Measurements from ENCODE around the gene STARD8. TPM values are rescaled to one million over a fixed set of nuclear protein-coding genes. Genes with fewer than 3 reads are reported as not detected.
A peak's percentile ranks its signal among the peaks of the same experiment; 100 is the strongest.
"Not testable (repeated sequence)": the region's sequence is repeated elsewhere in the genome, so short reads cannot be mapped to it uniquely, and the experiment has no call there.

STARD8 gene
- total RNA-seq, 2 experiments from 2014 or later: 3.5 to 3.7 TPM

DNA sequence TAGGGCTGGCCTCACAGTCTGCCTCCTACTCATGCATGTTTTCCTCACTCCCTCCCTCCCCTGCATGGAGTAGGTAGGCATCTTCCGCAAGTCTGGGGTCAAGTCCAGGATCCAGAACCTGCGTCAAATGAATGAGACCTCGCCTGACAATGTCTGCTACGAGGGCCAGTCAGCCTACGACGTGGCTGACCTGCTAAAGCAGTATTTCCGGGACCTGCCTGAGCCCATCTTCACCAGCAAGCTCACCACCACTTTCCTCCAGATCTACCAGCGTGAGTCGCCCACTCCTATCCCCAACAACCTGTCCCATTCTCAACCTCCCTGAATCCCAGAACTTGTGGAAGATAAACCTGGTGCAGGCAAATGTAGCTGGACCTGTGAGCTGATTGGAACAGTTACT is 73.4 kb downstream of the STARD8 start:
- POLR2A ChIA-PET: no interaction called here
- H3K36me3 Mint-ChIP-seq (ENCODE audit: low read depth): no peaks in the 10 kb centered on the region

DNA sequence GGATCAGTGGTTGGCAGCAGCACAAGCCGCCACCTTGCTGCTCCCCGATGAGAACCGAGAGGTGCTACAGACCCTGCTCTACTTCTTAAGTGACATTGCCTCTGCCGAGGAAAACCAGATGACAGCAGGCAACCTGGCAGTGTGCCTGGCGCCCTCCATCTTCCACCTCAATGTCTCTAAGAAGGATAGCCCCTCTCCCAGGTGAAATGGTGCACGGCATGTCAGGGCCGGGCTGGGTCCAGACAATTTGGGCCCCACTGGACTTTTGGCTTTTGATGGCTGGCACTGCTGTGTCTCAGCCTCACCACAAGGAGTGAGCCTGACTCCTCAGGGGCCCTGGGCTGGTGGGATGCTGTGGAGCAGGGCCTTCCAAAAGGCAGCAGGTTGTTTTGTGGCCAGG is 74.1 kb downstream of the STARD8 start:
- H3K9me3 Mint-ChIP-seq: no peaks in the 10 kb centered on the region
- CTCF ChIA-PET: no interaction called here
- no peaks in the 10 kb centered on the region for H3K27me3 Mint-ChIP-seq
- no peak overlapping the region for H3K4me3 Mint-ChIP-seq
- H3K4me1 Mint-ChIP-seq: no peaks in the 10 kb centered on the region
- no peak overlapping the region for H3K27ac Mint-ChIP-seq
- POLR2A ChIA-PET: no interaction called here
- no peaks in the 10 kb centered on the region for H3K36me3 Mint-ChIP-seq (ENCODE audit: low read depth)
- DNase-seq: no peak

More for the DNA sequence above, 73.4 kb downstream of the STARD8 start:
- no peaks in the 10 kb centered on the region for H3K4me1 Mint-ChIP-seq
- H3K9me3 Mint-ChIP-seq: no peaks in the 10 kb centered on the region
- DNase-seq: no peak
- no peak overlapping the region for H3K27ac Mint-ChIP-seq
- CTCF ChIA-PET: no interaction called here
- H3K27me3 Mint-ChIP-seq: no peaks in the 10 kb centered on the region
- no peak overlapping the region for H3K4me3 Mint-ChIP-seq

DNA sequence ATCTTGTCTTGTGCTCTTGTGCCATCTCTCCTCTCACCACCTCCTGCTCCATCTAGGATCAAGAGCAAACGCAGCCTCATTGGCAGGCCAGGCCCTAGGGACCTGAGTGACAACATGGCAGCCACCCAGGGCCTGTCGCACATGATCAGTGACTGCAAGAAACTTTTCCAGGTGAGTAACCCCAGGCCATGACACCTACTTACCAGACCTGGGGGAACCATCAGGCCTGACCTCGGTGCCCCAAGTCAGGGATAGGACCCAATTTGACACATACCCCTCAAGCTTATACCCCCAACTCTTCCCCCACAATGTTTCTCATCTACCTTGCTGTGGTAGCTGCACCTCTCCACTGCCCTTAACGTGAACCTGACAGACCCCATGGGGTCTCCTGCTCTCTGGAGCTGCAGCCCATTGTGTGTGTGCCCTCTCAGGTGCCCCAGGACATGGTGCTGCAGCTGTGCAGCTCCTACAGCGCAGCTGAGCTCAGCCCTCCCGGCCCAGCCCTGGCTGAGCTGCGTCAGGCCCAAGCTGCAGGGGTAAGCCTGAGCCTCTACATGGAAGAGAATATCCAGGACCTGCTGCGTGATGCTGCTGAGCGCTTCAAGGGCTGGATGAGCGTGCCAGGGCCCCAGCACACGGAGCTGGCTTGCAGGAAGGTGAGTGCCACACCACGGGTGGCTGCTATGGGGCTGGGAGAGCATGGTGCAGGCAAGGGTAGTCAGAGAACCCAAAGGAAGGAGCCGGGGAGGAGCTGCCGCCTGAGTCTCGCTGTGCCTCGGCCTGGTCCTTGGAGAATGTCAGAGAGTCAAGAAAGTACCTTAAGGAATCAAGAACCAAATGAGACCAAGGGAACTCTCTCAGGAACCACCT is 74.8 kb downstream of the STARD8 start:
- H3K9me3 Mint-ChIP-seq: no peaks in the 10 kb centered on the region
- ChIA-PET POLR2A (no interaction called here), CTCF (no interaction called here)

DNA sequence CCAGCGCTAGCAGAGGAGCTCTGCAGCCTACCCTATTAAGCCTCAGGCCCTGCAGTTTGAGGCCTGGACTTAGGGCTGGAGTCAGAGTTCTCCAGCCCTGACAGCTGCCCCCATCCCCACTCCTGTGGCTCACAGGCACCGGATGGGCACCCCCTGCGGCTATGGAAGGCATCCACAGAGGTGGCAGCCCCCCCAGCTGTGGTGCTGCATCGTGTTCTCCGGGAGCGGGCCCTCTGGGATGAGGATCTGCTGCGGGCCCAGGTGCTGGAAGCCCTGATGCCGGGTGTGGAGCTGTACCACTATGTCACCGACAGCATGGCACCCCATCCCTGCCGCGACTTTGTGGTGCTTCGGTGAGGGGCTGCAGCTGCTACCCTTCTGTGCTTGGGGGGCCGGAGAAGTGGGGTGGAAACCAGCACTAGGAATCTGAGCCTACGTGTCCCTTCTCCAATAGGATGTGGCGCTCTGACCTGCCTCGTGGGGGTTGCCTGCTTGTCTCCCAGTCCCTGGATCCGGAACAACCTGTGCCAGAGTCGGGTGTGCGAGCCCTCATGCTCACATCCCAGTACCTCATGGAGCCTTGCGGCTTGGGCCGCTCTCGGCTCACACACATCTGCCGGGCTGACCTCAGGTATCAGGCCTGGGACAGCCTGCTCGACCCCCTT is 76.2 kb downstream of the STARD8 start:
- ChIA-PET CTCF (no interaction called here), POLR2A (no interaction called here)
- Mint-ChIP-seq H3K27me3 (no peaks in the 10 kb centered on the region), H3K36me3 (ENCODE audit: low read depth) (no peaks in the 10 kb centered on the region), H3K4me1 (no peaks in the 10 kb centered on the region), H3K27ac (no peak overlapping the region), H3K9me3 (no peaks in the 10 kb centered on the region), H3K4me3 (no peak overlapping the region)
- DNase-seq: no peak

More for the DNA sequence above, 74.8 kb downstream of the STARD8 start:
- Mint-ChIP-seq H3K4me1 (no peaks in the 10 kb centered on the region), H3K4me3 (no peak overlapping the region), H3K27ac (no peak overlapping the region), H3K27me3 (no peaks in the 10 kb centered on the region), H3K36me3 (ENCODE audit: low read depth) (no peaks in the 10 kb centered on the region)
- no peak for DNase-seq

- POLR2A ChIA-PET: no interaction called here
- Mint-ChIP-seq H3K36me3 (ENCODE audit: low read depth) (no peaks in the 10 kb centered on the region), H3K9me3 (no peaks in the 10 kb centered on the region), H3K27ac (no peak overlapping the region), H3K4me3 (no peak overlapping the region), H3K27me3 (no peaks in the 10 kb centered on the region), H3K4me1 (no peaks in the 10 kb centered on the region)
- CTCF ChIA-PET: no interaction called here
- DNase-seq: no peak
These were observed 77.1 kb downstream of the STARD8 start for GRCh38 chrX:68724531-68725020.

DNA sequence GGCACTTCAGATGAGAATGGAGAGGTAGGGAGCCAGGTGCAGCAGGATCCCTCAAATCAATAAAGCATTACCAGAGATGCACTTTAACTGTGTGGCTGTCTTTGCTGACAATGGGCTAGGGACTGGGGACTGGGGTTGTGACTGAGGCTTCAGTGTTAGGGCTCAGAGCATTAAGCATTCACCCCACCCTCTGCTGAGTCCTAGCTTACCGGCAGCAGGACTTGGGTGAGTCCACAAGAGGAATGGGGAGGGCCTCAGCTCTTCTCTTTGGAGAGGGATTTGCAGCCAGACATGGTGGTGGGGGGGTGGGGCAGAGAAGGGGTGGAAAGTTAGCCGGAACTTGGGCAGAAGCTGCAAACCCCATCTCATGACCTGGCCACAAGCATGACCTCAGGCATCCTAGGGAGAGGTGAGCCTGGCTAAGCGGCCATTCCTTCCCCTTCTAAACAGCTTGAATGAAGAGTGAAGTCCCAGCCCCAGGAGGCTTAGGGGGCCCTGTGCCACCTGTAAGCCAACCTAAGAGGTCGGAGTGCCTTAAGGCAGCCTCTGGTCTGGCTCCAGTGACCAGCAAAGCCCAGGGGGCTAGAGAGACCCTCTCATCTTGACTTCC is 78.4 kb downstream of the STARD8 start:
- Mint-ChIP-seq H3K4me1 (no peaks in the 10 kb centered on the region), H3K27ac (no peak overlapping the region), H3K27me3 (no peaks in the 10 kb centered on the region), H3K4me3 (no peak overlapping the region), H3K36me3 (ENCODE audit: low read depth) (no peaks in the 10 kb centered on the region), H3K9me3 (no peaks in the 10 kb centered on the region)
- no peak for DNase-seq
- ChIA-PET CTCF (no interaction called here), POLR2A (no interaction called here)

DNA sequence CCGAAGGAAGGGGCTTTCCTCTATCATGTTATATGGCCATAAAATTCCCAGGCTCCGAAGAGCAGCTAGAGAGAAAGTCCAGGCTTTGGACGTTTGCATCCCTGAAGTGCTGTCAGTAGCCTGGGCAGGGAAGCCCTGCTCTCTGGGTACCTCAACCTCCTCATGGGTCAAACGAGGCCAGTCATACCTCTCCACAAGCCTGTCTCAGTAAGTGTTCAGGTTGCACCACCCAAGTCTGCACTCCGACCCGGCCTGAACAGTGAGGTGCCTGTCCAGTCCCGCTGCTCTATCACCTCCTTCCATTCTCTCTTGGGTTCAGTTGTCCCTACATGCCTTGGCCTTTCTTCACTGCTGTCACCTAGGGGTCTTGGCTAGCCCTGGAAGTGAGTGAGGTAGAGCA is 78.9 kb downstream of the STARD8 start:
- POLR2A ChIA-PET: no interaction called here
- no peak overlapping the region for H3K4me3 Mint-ChIP-seq
- H3K27me3 Mint-ChIP-seq: no peaks in the 10 kb centered on the region
- CTCF ChIA-PET: no interaction called here
- H3K36me3 Mint-ChIP-seq (ENCODE audit: low read depth): no peaks in the 10 kb centered on the region
- H3K27ac Mint-ChIP-seq: no peak overlapping the region
- no peaks in the 10 kb centered on the region for H3K4me1 Mint-ChIP-seq
- no peak for DNase-seq
- no peaks in the 10 kb centered on the region for H3K9me3 Mint-ChIP-seq

- Mint-ChIP-seq H3K27me3 (no peaks in the 10 kb centered on the region), H3K4me3 (no peak overlapping the region), H3K4me1 (no peaks in the 10 kb centered on the region), H3K27ac (no peak overlapping the region), H3K36me3 (ENCODE audit: low read depth) (no peaks in the 10 kb centered on the region), H3K9me3 (no peaks in the 10 kb centered on the region)
- DNase-seq: no peak
- ChIA-PET CTCF (no interaction called here), POLR2A (no interaction called here)
These were observed 80.2 kb downstream of the STARD8 start for GRCh38 chrX:68727696-68728095.

GRCh38 chrX:68728186-68728585 is 80.7 kb downstream of the STARD8 start:
- Mint-ChIP-seq H3K27me3 (no peaks in the 10 kb centered on the region), H3K36me3 (ENCODE audit: low read depth) (no peaks in the 10 kb centered on the region), H3K4me3 (no peak overlapping the region), H3K9me3 (no peaks in the 10 kb centered on the region), H3K4me1 (peaks cover 2% of the 10 kb centered on the region), H3K27ac (no peak overlapping the region)
- ChIA-PET CTCF (no interaction called here), POLR2A (no interaction called here)
- DNase-seq: no peak

- Mint-ChIP-seq H3K9me3 (no peaks in the 10 kb centered on the region), H3K4me1 (peaks cover 2% of the 10 kb centered on the region), H3K4me3 (no peak overlapping the region), H3K36me3 (ENCODE audit: low read depth) (no peaks in the 10 kb centered on the region), H3K27ac (no peak overlapping the region), H3K27me3 (no peaks in the 10 kb centered on the region)
- POLR2A ChIA-PET: no interaction called here
- no peak for DNase-seq
- CTCF ChIA-PET: interaction anchor here (1.3 to 1.4 kb wide), 2 partner anchors 97 to 491 kb away, joined by 3 read pairs; partner anchors contain the start of gene EFNB1
These were observed 83.8 kb downstream of the STARD8 start for GRCh38 chrX:68731254-68731653.

DNA sequence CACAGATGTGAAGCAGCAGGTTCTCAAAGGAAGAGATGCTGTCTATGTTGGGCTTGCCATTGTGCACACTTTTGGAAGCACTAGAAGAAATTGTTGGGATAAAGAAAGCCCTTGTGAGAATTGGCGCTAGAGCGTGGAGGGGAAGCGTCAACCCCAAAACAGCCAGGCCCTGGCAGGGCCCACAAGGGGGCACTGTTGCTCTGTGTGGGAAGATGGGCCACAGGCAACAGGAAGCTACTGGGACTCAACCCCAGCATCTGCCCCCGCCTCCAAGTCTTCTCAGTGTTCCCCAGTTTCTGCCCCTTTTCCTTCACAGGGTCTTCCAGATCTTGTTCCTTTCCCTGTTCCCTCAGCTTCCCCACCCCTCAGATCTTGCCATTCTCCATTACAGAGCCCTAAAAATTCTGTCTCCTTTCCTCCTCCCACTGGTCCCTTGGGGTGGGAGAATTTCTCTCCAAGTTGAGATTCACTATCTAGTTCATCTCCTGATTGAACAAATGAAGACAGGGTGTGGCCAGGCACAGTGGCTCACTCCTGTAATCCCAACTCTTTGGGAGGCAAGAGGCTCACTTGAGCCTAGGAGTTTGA is 85.5 kb downstream of the STARD8 start:
- peaks cover 2% of the 10 kb centered on the region for H3K4me1 Mint-ChIP-seq
- ChIA-PET POLR2A (no interaction called here), CTCF (interaction anchor here (0.7 to 1.8 kb wide), 11 partner anchors 11 to 558 kb away, joined by 3 to 9 read pairs (median 3); partner anchors contain the start of gene EFNB1)
- no peaks in the 10 kb centered on the region for H3K36me3 Mint-ChIP-seq (ENCODE audit: low read depth)
- no peak overlapping the region for H3K4me3 Mint-ChIP-seq
- H3K27me3 Mint-ChIP-seq: no peaks in the 10 kb centered on the region
- peak; percentile 73 for DNase-seq
- no peaks in the 10 kb centered on the region for H3K9me3 Mint-ChIP-seq
- no peak overlapping the region for H3K27ac Mint-ChIP-seq

DNA sequence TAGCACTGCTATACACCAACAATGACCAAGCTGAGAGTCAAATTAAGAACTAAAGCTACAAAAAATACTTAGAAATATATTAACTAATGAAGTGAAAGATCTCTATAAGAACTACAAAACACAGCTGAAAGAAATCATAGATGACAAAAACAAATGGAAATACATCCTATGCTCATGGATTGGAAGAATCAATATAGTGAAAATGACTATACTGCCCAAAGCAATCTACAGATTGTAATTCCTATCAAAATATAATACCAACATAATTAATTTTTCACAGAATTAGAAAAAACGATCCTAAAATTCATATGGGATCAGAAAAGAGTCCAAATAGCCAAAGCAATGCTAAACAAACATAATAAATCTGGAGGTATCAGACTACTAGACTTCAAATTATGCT is 87.8 kb downstream of the STARD8 start:
- H3K27me3 Mint-ChIP-seq: no peaks in the 10 kb centered on the region
- CTCF ChIA-PET: interaction anchor here (1.7 kb wide), 1 partner anchor 487 kb away, joined by 5 read pairs; no protein-coding TSS in a partner anchor
- no peaks in the 10 kb centered on the region for H3K9me3 Mint-ChIP-seq
- H3K36me3 Mint-ChIP-seq (ENCODE audit: low read depth): no peaks in the 10 kb centered on the region
- no peak overlapping the region for H3K4me3 Mint-ChIP-seq
- no peak for DNase-seq
- peaks cover 2% of the 10 kb centered on the region for H3K4me1 Mint-ChIP-seq
- H3K27ac Mint-ChIP-seq: no peak overlapping the region
- POLR2A ChIA-PET: no interaction called here

- H3K4me1 Mint-ChIP-seq; DNase-seq; H3K27ac Mint-ChIP-seq; H3K9me3 Mint-ChIP-seq; POLR2A ChIA-PET; H3K36me3 Mint-ChIP-seq (ENCODE audit: low read depth); H3K4me3 Mint-ChIP-seq; CTCF ChIA-PET; H3K27me3 Mint-ChIP-seq: not testable (repeated sequence)
These were observed 94.4 kb downstream of the STARD8 start for GRCh38 chrX:68741864-68742263.

Data from activated CD4-positive, alpha-beta memory T cell treated with anti-CD3 and anti-CD28 coated beads, Interleukin-2, amount 10 ng/mL, durations not matched to agents 7 days and 5 days (primary cell).